SJCRH30 (cell line): ENCODE data around the gene NTN4. TPM values are rescaled to one million over a fixed set of nuclear protein-coding genes. Genes with fewer than 3 reads are reported as not detected.
"Not testable (repeated sequence)": the region's sequence is repeated elsewhere in the genome, so short reads cannot be mapped to it uniquely, and the experiment has no call there.

Source experiments
- DNase-seq, 2 experiments: peaks; one replicate each; pipeline ENCODE4 v3.0.0-alpha.2; 2015 to 2020
- H3K27ac ChIP-seq: fragments of 250-450 bp; sonication (Bioruptor Pico); 2 replicates; pipeline ENCODE4 v1.5.1; 2020; ENCODE audit warnings: mild to moderate bottlenecking, moderate library complexity
- H3K27me3 ChIP-seq: fragments of 250-450 bp; sonication (Bioruptor Pico); 2 replicates; pipeline ENCODE4 v1.5.1; 2020; ENCODE audit warnings: mild to moderate bottlenecking, moderate library complexity
- H3K36me3 ChIP-seq: fragments of 250-450 bp; sonication (Bioruptor Pico); 2 replicates; pipeline ENCODE4 v1.5.1; 2020; ENCODE audit warnings: mild to moderate bottlenecking, moderate library complexity
- H3K4me1 ChIP-seq: fragments of 250-450 bp; sonication (Bioruptor Pico); 2 replicates; pipeline ENCODE4 v1.5.1; 2020; ENCODE audit warnings: mild to moderate bottlenecking, moderate library complexity
- H3K4me3 ChIP-seq: fragments of 250-450 bp; sonication (Bioruptor Pico); 2 replicates; pipeline ENCODE4 v1.5.1; 2020; ENCODE audit warnings: mild to moderate bottlenecking, moderate library complexity
- H3K9me3 ChIP-seq: fragments of 250-450 bp; sonication (Bioruptor Pico); replicated peaks from 2 replicates; pipeline ENCODE4 v1.5.1; 2020; ENCODE audit warnings: mild to moderate bottlenecking, moderate library complexity
- total RNA-seq: library from RNA; depleted of rRNA; stranded (reverse); fragments of >200 nt; shearing (Covaris generic); gene quantifications from 2 replicates; pipeline ENCODE4 v1.2.3, GENCODE V29; 2014

Gene NTN4
- total RNA-seq, 1 experiment from 2014 or later = 2.7 TPM

- no peak for DNase-seq
- Histone ChIP-seq H3K27me3 (no peaks in the 10 kb centered on the region), H3K4me3 (no peak overlapping the region), H3K27ac (no peak overlapping the region), H3K36me3 (no peaks in the 10 kb centered on the region), H3K4me1 (no peaks in the 10 kb centered on the region), H3K9me3 (no peaks in the 10 kb centered on the region)
Measured at GRCh38 chr12:95626854-95627253, 163.7 kb downstream of the NTN4 start.

- Histone ChIP-seq H3K27ac (no peak overlapping the region), H3K36me3 (no peaks in the 10 kb centered on the region), H3K9me3 (no peaks in the 10 kb centered on the region), H3K4me1 (no peaks in the 10 kb centered on the region), H3K4me3 (no peak overlapping the region), H3K27me3 (no peaks in the 10 kb centered on the region)
- no peak for DNase-seq
Measured at GRCh38 chr12:95625012-95625411, 165.6 kb downstream of the NTN4 start.

GRCh38 chr12:95624589-95624988, 166.0 kb downstream of the NTN4 start:
- no peaks in the 10 kb centered on the region for H3K4me1 ChIP-seq
- no peaks in the 10 kb centered on the region for H3K27me3 ChIP-seq
- H3K9me3 ChIP-seq = no peaks in the 10 kb centered on the region
- H3K27ac ChIP-seq = no peak overlapping the region
- H3K4me3 ChIP-seq = no peak overlapping the region
- no peaks in the 10 kb centered on the region for H3K36me3 ChIP-seq
- DNase-seq = no peak

GRCh38 chr12:95623554-95624170, 166.9 kb downstream of the NTN4 start:
- H3K27me3 ChIP-seq = no peaks in the 10 kb centered on the region
- H3K4me3 ChIP-seq = no peak overlapping the region
- DNase-seq = peak; percentile 56 to 84
- H3K9me3 ChIP-seq = no peaks in the 10 kb centered on the region
- H3K36me3 ChIP-seq = no peaks in the 10 kb centered on the region
- H3K4me1 ChIP-seq = no peaks in the 10 kb centered on the region
- H3K27ac ChIP-seq = no peak overlapping the region

- H3K4me3 ChIP-seq = no peak overlapping the region
Measured at GRCh38 chr12:95622879-95623278, 167.7 kb downstream of the NTN4 start.

DNA sequence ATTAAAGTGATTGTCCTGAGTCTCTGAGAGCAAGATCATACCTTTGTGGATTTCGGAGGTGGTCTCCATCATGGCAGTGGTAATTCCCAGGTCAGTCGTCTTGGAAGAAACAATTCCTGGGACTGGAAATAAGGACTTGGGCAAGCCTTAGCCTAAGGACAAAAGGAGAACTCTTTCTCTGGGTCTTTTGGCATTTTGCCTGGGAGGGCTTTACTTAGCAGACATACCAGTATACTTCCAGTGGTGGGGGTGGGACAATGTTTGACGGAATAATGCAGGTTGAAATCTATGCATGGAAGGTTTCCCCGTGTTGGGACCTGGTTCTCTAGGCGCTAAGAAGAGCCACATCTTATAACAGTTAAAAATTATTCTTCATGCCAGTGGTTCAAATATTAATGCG, 168.8 kb downstream of the NTN4 start:
- H3K27me3 ChIP-seq = no peaks in the 10 kb centered on the region
- no peaks in the 10 kb centered on the region for H3K4me1 ChIP-seq
- no peaks in the 10 kb centered on the region for H3K9me3 ChIP-seq
- DNase-seq = no peak
- no peak overlapping the region for H3K4me3 ChIP-seq
- H3K36me3 ChIP-seq = no peaks in the 10 kb centered on the region
- no peak overlapping the region for H3K27ac ChIP-seq

More at GRCh38 chr12:95622879-95623278, 167.7 kb downstream of the NTN4 start:
- Histone ChIP-seq H3K9me3 (no peaks in the 10 kb centered on the region), H3K27me3 (no peaks in the 10 kb centered on the region), H3K36me3 (no peaks in the 10 kb centered on the region), H3K4me1 (no peaks in the 10 kb centered on the region), H3K27ac (no peak overlapping the region)
- no peak for DNase-seq

DNA sequence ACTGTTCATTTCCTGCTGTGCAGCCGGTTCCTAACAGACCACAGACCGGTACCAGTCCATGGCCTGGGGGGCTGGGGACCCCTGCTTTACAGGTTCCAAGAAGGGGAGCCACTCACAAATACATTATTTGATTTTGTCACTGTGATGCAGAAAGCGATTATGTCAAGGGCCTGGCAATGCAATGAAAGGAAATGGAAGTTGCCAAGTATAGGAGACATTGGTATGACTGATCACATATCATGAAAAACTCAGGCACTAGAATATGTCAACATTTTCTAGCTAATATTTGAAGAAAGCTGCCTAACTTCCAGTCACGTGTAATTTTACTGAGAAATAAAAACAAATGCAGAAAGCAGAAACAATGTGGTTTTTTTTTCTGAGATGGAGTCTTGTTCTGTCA, 170.4 kb downstream of the NTN4 start:
- Histone ChIP-seq H3K4me1 (no peaks in the 10 kb centered on the region), H3K27ac (no peak overlapping the region), H3K4me3 (no peak overlapping the region), H3K9me3 (no peaks in the 10 kb centered on the region), H3K27me3 (no peaks in the 10 kb centered on the region), H3K36me3 (no peaks in the 10 kb centered on the region)
- no peak for DNase-seq

GRCh38 chr12:95616470-95616869, 174.1 kb downstream of the NTN4 start:
- H3K36me3 ChIP-seq = not testable (repeated sequence)

DNA sequence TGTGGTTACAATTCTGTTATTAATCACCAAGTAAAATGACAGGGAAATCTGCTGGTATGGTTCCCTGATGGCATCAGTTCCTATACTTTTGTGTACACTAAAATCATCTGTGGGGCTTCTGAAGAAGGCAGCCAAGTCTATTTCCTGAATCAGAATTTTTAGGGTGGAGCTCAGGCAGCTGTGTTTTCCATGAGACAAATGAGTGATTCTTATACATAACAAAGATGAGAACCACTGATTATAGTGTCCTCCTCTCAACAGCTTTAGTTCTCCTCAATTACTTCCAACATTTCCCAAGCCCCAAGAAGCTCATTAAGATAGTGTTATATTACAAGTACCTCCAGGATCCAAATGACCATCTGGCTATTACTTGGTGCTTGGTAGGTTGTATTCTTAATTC, 174.8 kb downstream of the NTN4 start:
- no peaks in the 10 kb centered on the region for H3K27me3 ChIP-seq
- H3K4me3 ChIP-seq = no peak overlapping the region
- H3K9me3 ChIP-seq = no peaks in the 10 kb centered on the region
- H3K4me1 ChIP-seq = no peaks in the 10 kb centered on the region
- no peaks in the 10 kb centered on the region for H3K36me3 ChIP-seq
- H3K27ac ChIP-seq = no peak overlapping the region
- DNase-seq = no peak

More at GRCh38 chr12:95616470-95616869, 174.1 kb downstream of the NTN4 start:
- not testable (repeated sequence) for H3K27ac ChIP-seq, H3K4me3 ChIP-seq, H3K4me1 ChIP-seq, H3K27me3 ChIP-seq, H3K9me3 ChIP-seq, DNase-seq

DNA sequence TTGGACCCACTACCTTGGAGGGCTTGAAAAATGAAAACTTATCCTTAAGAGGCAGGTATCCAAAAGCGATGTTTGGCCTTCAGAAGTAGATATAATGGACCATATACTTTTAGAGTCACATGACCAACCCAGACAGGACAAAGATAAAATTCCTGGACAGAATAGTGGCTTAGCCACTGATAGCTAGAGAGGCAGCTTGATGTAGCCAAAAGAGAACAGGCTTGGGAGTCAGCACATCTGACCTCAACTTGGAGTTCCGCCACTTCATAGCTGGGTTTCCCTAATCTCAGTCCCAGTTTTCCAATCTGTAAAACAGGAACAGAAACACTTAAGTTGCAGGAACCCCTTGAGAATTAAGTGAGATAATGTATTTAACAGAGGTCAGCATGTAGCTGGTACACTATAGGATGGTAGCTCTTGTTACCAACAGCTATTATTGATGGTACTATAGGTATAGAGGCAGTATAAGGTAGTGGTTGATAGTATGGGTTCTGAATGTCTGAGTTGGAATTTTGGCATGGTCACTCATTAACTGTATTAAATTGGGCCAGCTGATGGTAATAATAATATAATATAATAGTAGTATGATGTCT, 176.1 kb downstream of the NTN4 start:
- Histone ChIP-seq H3K36me3 (no peaks in the 10 kb centered on the region), H3K9me3 (no peaks in the 10 kb centered on the region), H3K27ac (no peak overlapping the region), H3K4me1 (no peaks in the 10 kb centered on the region), H3K4me3 (no peak overlapping the region), H3K27me3 (no peaks in the 10 kb centered on the region)
- no peak for DNase-seq

- Histone ChIP-seq H3K4me3 (no peak overlapping the region), H3K36me3 (no peaks in the 10 kb centered on the region)
Measured at GRCh38 chr12:95613021-95613420, 177.5 kb downstream of the NTN4 start.

DNA sequence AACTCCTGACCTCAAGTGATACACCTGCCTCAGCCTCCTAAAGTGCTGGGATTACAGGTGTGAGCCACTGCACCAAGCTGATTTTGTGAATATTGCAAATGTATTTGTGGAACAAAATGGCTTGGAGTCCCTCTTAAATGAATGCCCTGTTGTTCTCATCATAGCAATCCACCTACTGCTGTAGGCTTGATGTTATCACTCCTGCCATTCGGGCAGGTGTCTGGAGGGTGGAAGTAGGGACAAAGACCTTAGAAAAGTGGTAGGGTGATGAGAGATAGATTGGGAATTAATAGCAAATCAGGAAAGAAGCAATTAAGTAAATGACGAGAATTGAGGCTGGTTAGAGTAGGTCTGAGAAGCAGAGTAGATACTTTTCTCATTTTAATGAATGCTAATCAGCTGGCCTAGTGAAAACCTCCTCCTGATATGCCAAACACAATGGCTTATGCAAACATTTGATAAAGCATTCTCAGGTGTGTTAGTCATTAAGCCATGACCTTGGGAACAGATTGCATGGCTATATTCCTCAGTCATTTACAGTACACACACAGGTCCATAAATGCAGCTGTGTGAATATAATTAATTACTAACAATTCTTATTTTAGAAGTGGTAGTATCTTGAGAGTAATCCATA, 178.8 kb downstream of the NTN4 start:
- H3K27ac ChIP-seq = no peak overlapping the region
- no peaks in the 10 kb centered on the region for H3K9me3 ChIP-seq
- no peak for DNase-seq
- H3K27me3 ChIP-seq = no peaks in the 10 kb centered on the region
- H3K36me3 ChIP-seq = no peaks in the 10 kb centered on the region
- H3K4me1 ChIP-seq = no peaks in the 10 kb centered on the region
- H3K4me3 ChIP-seq = no peak overlapping the region

More at GRCh38 chr12:95613021-95613420, 177.5 kb downstream of the NTN4 start:
- no peaks in the 10 kb centered on the region for H3K4me1 ChIP-seq
- H3K27ac ChIP-seq = no peak overlapping the region
- no peaks in the 10 kb centered on the region for H3K9me3 ChIP-seq
- DNase-seq = no peak
- no peaks in the 10 kb centered on the region for H3K27me3 ChIP-seq

- no peak overlapping the region for H3K27ac ChIP-seq
Measured at GRCh38 chr12:95608252-95609033, 182.1 kb downstream of the NTN4 start.

More at GRCh38 chr12:95608252-95609033, 182.1 kb downstream of the NTN4 start:
- Histone ChIP-seq H3K9me3 (no peaks in the 10 kb centered on the region), H3K36me3 (no peaks in the 10 kb centered on the region), H3K4me3 (no peak overlapping the region), H3K4me1 (no peaks in the 10 kb centered on the region; the same call in 1 of the 2 replicates), H3K27me3 (no peaks in the 10 kb centered on the region)
- no peak for DNase-seq
